GM23338 (cell line): ENCODE measurements around the gene MCTP2. TPM values are rescaled to one million over a fixed set of nuclear protein-coding genes. Genes with fewer than 3 reads are reported as not detected.

Experiments used
- ATAC-seq: fragments of 200-7000 bp; cut with Tn5 transposase; 3 replicates; pipeline ENCODE4 v1.9.1; 2020
- DNase-seq: peaks from one replicate; pipeline ENCODE4 v3.0.0-alpha.2; 2015; ENCODE audit warnings: low spot score
- H2AFZ ChIP-seq: fragments of 200-600 bp; sonication (generic); 2 replicates; pipeline ENCODE4 v1.8.0; 2016; ENCODE audit warnings: antibody characterized with exemption, mild to moderate bottlenecking, moderate library complexity
- H3F3A ChIP-seq: fragments of 200-600 bp; sonication (generic); replicated peaks from 2 replicates; pipeline ENCODE4 v1.8.0; 2017; ENCODE audit warnings: antibody characterized with exemption, mixed run types, low read depth
- H3K27ac ChIP-seq: fragments of 200-600 bp; sonication (generic); 2 replicates; pipeline ENCODE4 v1.6.1; 2016; ENCODE audit warnings: low read depth
- H3K27me3 ChIP-seq: fragments of 200-600 bp; sonication (generic); 2 replicates; pipeline ENCODE4 v1.8.0; 2016; ENCODE audit warnings: mild to moderate bottlenecking, mixed run types, moderate library complexity; ENCODE audit not compliant: insufficient read depth
- H3K36me3 ChIP-seq: fragments of 200-600 bp; sonication (generic); 2 replicates; pipeline ENCODE4 v1.8.0; 2016; ENCODE audit warnings: mild to moderate bottlenecking; ENCODE audit not compliant: insufficient read depth
- H3K4me1 ChIP-seq: fragments of 200-600 bp; sonication (generic); 2 replicates; pipeline ENCODE4 v1.8.0; 2016; ENCODE audit warnings: mild to moderate bottlenecking, moderate library complexity; ENCODE audit not compliant: insufficient read depth
- H3K4me2 ChIP-seq: fragments of 200-600 bp; sonication (generic); 2 replicates; pipeline ENCODE4 v1.7.1; 2017; ENCODE audit warnings: mixed run types
- H3K4me3 ChIP-seq: fragments of 200-600 bp; sonication (generic); 2 replicates; pipeline ENCODE4 v1.6.1; 2016; ENCODE audit warnings: mixed run types
- H3K79me2 ChIP-seq: fragments of 200-600 bp; sonication (generic); replicated peaks from 2 replicates; pipeline ENCODE4 v1.8.0; 2017; ENCODE audit warnings: mild to moderate bottlenecking; ENCODE audit not compliant: insufficient read depth
- H3K9me2 ChIP-seq: fragments of 200-600 bp; sonication (generic); 2 replicates; pipeline ENCODE4 v1.8.0; 2017; ENCODE audit not compliant: insufficient read depth
- H4K20me1 ChIP-seq: fragments of 200-600 bp; sonication (generic); replicated peaks from 2 replicates; pipeline ENCODE4 v1.8.0; 2017; ENCODE audit warnings: mild to moderate bottlenecking; ENCODE audit not compliant: insufficient read depth
- H3K27ac Mint-ChIP-seq: 2 replicates; pipeline ENCODE4 v1.8.0; 2020; ENCODE audit warnings: inconsistent platforms, mild to moderate bottlenecking, moderate library complexity, mixed read lengths
- H3K27me3 Mint-ChIP-seq: 3 replicates; pipeline ENCODE4 v1.8.0; 2022; ENCODE audit warnings: low read depth, mild to moderate bottlenecking, moderate library complexity, mixed read lengths, inconsistent platforms; ENCODE audit not compliant: insufficient read depth, poor library complexity
- H3K36me3 Mint-ChIP-seq: 3 replicates; pipeline ENCODE4 v1.8.0; 2021; ENCODE audit warnings: low read depth, mild to moderate bottlenecking, inconsistent platforms, moderate library complexity, mixed read lengths
- H3K4me1 Mint-ChIP-seq: 3 replicates; pipeline ENCODE4 v1.8.0; 2020; ENCODE audit warnings: mild to moderate bottlenecking, inconsistent platforms, mixed read lengths
- H3K4me3 Mint-ChIP-seq: 3 replicates; pipeline ENCODE4 v1.8.0; 2021; ENCODE audit warnings: moderate library complexity, mild to moderate bottlenecking, inconsistent platforms, mixed read lengths
- H3K9me3 Mint-ChIP-seq: 3 replicates; pipeline ENCODE4 v1.8.0; 2020; ENCODE audit warnings: moderate library complexity, mild to moderate bottlenecking, inconsistent platforms, mixed read lengths
- CREB1 ChIP-seq: fragments of 250-450 bp; sonication (Bioruptor Pico); IDR thresholded peaks from 2 replicates; pipeline ENCODE4 v1.5.0; 2020; ENCODE audit warnings: low read depth, mild to moderate bottlenecking, moderate library complexity
- CTCF ChIP-seq, 2 experiments: fragments of 200-600 bp in 1 of 2; sonication (generic) in 1 of 2; conservative IDR thresholded peaks; 2 replicates each; pipeline versions ENCODE4 v1.5.1 to v1.6.1; 2016 to 2017; ENCODE audit warnings: antibody characterized with exemption in 2 of 2, low read depth in 2 of 2, mild to moderate bottlenecking in 2 of 2, moderate library complexity in 1 of 2
- ETS1 ChIP-seq: IDR thresholded peaks from 2 replicates; pipeline ENCODE4 v1.6.1; 2016; ENCODE audit warnings: antibody characterized with exemption
- EZH2 ChIP-seq: fragments of 200-600 bp; sonication (generic); IDR thresholded peaks from one replicate; pipeline ENCODE4 v1.8.0; 2017; ENCODE audit warnings: antibody characterized with exemption, mild to moderate bottlenecking, low read depth; ENCODE audit not compliant: unreplicated experiment
- EZH2phosphoT487 ChIP-seq: fragments of 200-600 bp; sonication (generic); IDR thresholded peaks from one replicate; pipeline ENCODE4 v1.8.1; 2018; ENCODE audit warnings: antibody characterized with exemption; ENCODE audit not compliant: unreplicated experiment
- JUNB ChIP-seq: IDR thresholded peaks from one replicate; pipeline ENCODE4 v1.6.1; 2016; ENCODE audit warnings: antibody characterized with exemption; ENCODE audit not compliant: unreplicated experiment
- NANOG ChIP-seq: IDR thresholded peaks from 2 replicates; pipeline ENCODE4 v1.6.1; 2016; ENCODE audit warnings: antibody characterized with exemption, borderline replicate concordance
- POLR2AphosphoS5 ChIP-seq: IDR thresholded peaks from 2 replicates; pipeline ENCODE4 v1.6.1; 2016; ENCODE audit warnings: antibody characterized with exemption, low read depth
- REST ChIP-seq: IDR thresholded peaks from one replicate; pipeline ENCODE4 v1.6.1; 2018; ENCODE audit warnings: antibody characterized with exemption; ENCODE audit not compliant: unreplicated experiment
- STAT1 ChIP-seq: IDR thresholded peaks from one replicate; pipeline ENCODE4 v1.6.1; 2016; ENCODE audit warnings: antibody characterized with exemption; ENCODE audit not compliant: unreplicated experiment
- ZNF114 ChIP-seq: fragments of 250-450 bp; sonication (Bioruptor Pico); IDR thresholded peaks from 2 replicates; pipeline ENCODE4 v1.5.0; 2020; ENCODE audit warnings: mild to moderate bottlenecking, moderate library complexity
- ZNF331 ChIP-seq: fragments of 250-450 bp; sonication (Bioruptor Pico); IDR thresholded peaks from 2 replicates; pipeline ENCODE4 v1.5.0; 2020; ENCODE audit warnings: low read depth, mild to moderate bottlenecking, moderate library complexity
- polyA plus RNA-seq: library from polyadenylated mRNA; unstranded; fragments of >200 nt; fragmentation: Nextera tagmentation; extraction: Ambion mirVana; gene quantifications from 2 replicates; pipeline ENCODE4 v1.2.1, GENCODE V29; 2016
- total RNA-seq: library from RNA; depleted of rRNA; stranded (reverse); fragments of >200 nt; shearing (Covaris generic); gene quantifications from 2 replicates; pipeline ENCODE4 v1.2.3, GENCODE V29; 2014

Gene MCTP2
- total and polyA plus RNA-seq, 2 experiments from 2014 or later, result 1.8 to 5.5 TPM

- no peak for TF ChIP-seq REST
- no peak for TF ChIP-seq ZNF331 (CRISPR knock-in tag)
Measured at GRCh38 chr15:94335616-94336015, 104.3 kb downstream of the MCTP2 start (continued).

GRCh38 chr15:94336817-94337467 lies 105.6 kb downstream of the MCTP2 start:
- Mint-ChIP-seq H3K27ac (no peak overlapping the region), H3K9me3 (no peaks in the 10 kb centered on the region), H3K27me3 (no peaks in the 10 kb centered on the region), H3K4me1 (peaks cover 12% of the 10 kb centered on the region; the same call in 2 of the 3 replicates), H3K36me3 (no peaks in the 10 kb centered on the region), H3K4me3 (no peak overlapping the region)
- no peaks in the 10 kb centered on the region for H3K27me3 ChIP-seq
- H3K79me2 ChIP-seq, result no peaks in the 10 kb centered on the region
- no peak overlapping the region for H3K4me3 ChIP-seq
- no peaks in the 10 kb centered on the region for H3K36me3 ChIP-seq
- no peak for DNase-seq
- H3K9me2 ChIP-seq, result no peaks in the 10 kb centered on the region
- H3K27ac ChIP-seq, result no peak overlapping the region
- no peak overlapping the region for H2AFZ ChIP-seq
- H3K4me2 ChIP-seq, result no peak overlapping the region
- H4K20me1 ChIP-seq, result no peaks in the 10 kb centered on the region
- no peaks in the 10 kb centered on the region for H3F3A ChIP-seq
- no peak for ATAC-seq
- no peaks in the 10 kb centered on the region for H3K4me1 ChIP-seq
- TF ChIP-seq EZH2 (no peak), POLR2AphosphoS5 (no peak), REST (no peak), ZNF331 (CRISPR knock-in tag) (no peak), STAT1 (no peak), ZNF114 (CRISPR knock-in tag) (no peak), JUNB (no peak), CTCF (conservative IDR thresholded peaks at IDR 0.05; ENCODE audit: low read depth in 2 of 2) (no peak), CREB1 (no peak), NANOG (no peak), EZH2phosphoT487 (no peak), ETS1 (no peak)
